NAMALWA (cell line): ENCODE results near the gene AKR1B1.
"Not testable (repeated sequence)": the region's sequence is repeated elsewhere in the genome, so short reads cannot be mapped to it uniquely, and the experiment has no call there.

ENCODE experiments used
- DNase-seq: peaks from one replicate; pipeline ENCODE4 v3.0.0-alpha.2; 2015; ENCODE audit warnings: low spot score

Gene AKR1B1

GRCh38 chr7:134458806-134459698, at the start of gene AKR1B1:
Gene AKR1B1 (minus strand): TSS chr7:134459100. CDS start chr7:134459062, 38 bp downstream.
- peak; percentile 98 for DNase-seq

- no peak for DNase-seq
These were observed 47.0 kb upstream of the AKR1B1 start for GRCh38 chr7:134505856-134506255.

GRCh38 chr7:134504660-134505164, 45.8 kb upstream of the AKR1B1 start:
- no peak for DNase-seq

GRCh38 chr7:134502463-134503371, 43.8 kb upstream of the AKR1B1 start:
- no peak for DNase-seq

- no peak for DNase-seq
These were observed 42.1 kb upstream of the AKR1B1 start for GRCh38 chr7:134500982-134501381.

- DNase-seq = no peak
These were observed 41.5 kb upstream of the AKR1B1 start for GRCh38 chr7:134500406-134500805.

- DNase-seq = no peak
These were observed 36.6 kb upstream of the AKR1B1 start for GRCh38 chr7:134495546-134495945.

- DNase-seq = no peak
These were observed 34.2 kb upstream of the AKR1B1 start for GRCh38 chr7:134493091-134493490.

- not testable (repeated sequence) for DNase-seq
These were observed 28.8 kb upstream of the AKR1B1 start for GRCh38 chr7:134487721-134488120.

- no peak for DNase-seq
These were observed 26.3 kb upstream of the AKR1B1 start for GRCh38 chr7:134485203-134485602.

GRCh38 chr7:134483296-134483695, 24.4 kb upstream of the AKR1B1 start:
- DNase-seq = no peak

- DNase-seq = no peak
These were observed 24.0 kb upstream of the AKR1B1 start for GRCh38 chr7:134482858-134483257.

- no peak for DNase-seq
These were observed 22.3 kb upstream of the AKR1B1 start for GRCh38 chr7:134481167-134481566.

- no peak for DNase-seq
These were observed 21.8 kb upstream of the AKR1B1 start for GRCh38 chr7:134480730-134481129.

GRCh38 chr7:134480202-134480601, 21.3 kb upstream of the AKR1B1 start:
- no peak for DNase-seq

GRCh38 chr7:134478707-134479106, 19.8 kb upstream of the AKR1B1 start:
- no peak for DNase-seq

- DNase-seq = no peak
These were observed 19.1 kb upstream of the AKR1B1 start for GRCh38 chr7:134477954-134478353.

GRCh38 chr7:134476044-134476443, 17.1 kb upstream of the AKR1B1 start:
- no peak for DNase-seq

- no peak for DNase-seq
These were observed 15.9 kb upstream of the AKR1B1 start for GRCh38 chr7:134474828-134475227.

GRCh38 chr7:134473861-134474291, 15.0 kb upstream of the AKR1B1 start:
- DNase-seq = no peak

GRCh38 chr7:134472572-134473244, 13.8 kb upstream of the AKR1B1 start:
- DNase-seq = no peak

GRCh38 chr7:134470864-134471263, 12.0 kb upstream of the AKR1B1 start:
- DNase-seq = no peak
